22Rv1 (cell line): Measurements from ENCODE around the gene ACD.

Source experiments
- H3K27ac ChIP-seq: fragments of 450-650 bp; 2 replicates; pipeline ENCODE4 v1.5.1; 2017
- ZFX ChIP-seq: fragments of 450-650 bp; IDR thresholded peaks from 2 replicates; pipeline ENCODE4 v1.6.1; 2017; ENCODE audit warnings: antibody characterized with exemption, borderline replicate concordance
- TF ChIP-seq, protein P1 (sequence below): fragments of 450-650 bp; IDR thresholded peaks from 2 replicates; pipeline ENCODE4 v1.5.1; 2017; ENCODE audit warnings: mild to moderate bottlenecking

Gene ACD

DNA sequence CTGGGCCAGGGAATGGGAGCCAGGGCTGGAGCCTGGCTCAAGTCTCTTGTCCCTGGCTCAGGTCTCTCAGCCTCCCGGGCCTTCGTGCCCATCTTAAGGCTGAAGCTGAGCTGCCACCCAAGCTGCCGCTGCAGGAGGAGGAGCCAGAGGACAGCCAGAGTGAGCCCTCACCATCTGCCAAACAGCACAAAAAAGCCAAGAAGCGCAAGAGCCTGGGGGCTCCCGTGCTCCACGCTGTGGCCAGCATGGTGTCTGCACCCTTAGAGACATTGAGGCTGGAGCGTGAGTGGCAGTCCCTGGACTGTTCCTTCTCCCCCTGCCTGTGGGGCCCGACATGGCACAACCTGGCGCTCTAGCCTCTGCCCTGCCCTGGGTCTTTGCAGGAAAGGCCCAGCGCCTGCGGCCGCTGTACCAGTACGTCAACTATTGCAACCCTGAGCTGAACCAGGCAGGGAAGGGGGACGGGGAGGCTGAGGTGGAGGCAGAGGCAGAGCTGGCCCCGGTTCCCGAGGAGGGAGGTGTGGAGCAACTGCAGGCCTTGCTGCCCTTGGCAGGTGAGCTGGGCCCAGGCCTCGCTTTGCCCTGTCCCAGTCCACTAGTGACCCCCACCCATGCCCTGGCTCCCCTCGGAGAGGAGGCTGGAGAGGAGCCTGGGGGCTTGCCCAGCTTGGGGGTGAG lies 7.9 kb upstream of the ACD start:
- TF ChIP-seq ZFX = no peak
- TF ChIP-seq, protein P1, sequence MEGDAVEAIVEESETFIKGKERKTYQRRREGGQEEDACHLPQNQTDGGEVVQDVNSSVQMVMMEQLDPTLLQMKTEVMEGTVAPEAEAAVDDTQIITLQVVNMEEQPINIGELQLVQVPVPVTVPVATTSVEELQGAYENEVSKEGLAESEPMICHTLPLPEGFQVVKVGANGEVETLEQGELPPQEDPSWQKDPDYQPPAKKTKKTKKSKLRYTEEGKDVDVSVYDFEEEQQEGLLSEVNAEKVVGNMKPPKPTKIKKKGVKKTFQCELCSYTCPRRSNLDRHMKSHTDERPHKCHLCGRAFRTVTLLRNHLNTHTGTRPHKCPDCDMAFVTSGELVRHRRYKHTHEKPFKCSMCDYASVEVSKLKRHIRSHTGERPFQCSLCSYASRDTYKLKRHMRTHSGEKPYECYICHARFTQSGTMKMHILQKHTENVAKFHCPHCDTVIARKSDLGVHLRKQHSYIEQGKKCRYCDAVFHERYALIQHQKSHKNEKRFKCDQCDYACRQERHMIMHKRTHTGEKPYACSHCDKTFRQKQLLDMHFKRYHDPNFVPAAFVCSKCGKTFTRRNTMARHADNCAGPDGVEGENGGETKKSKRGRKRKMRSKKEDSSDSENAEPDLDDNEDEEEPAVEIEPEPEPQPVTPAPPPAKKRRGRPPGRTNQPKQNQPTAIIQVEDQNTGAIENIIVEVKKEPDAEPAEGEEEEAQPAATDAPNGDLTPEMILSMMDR = peak; percentile 78
- H3K27ac ChIP-seq = peak overlapping the region; percentile 80

GRCh38 chr16:67667453-67667816 lies 7.4 kb upstream of the ACD start:
- no peak for TF ChIP-seq ZFX
- TF ChIP-seq, protein P1 = no peak
- peak overlapping the region; percentile 80 for H3K27ac ChIP-seq

- no peak for TF ChIP-seq ZFX
- TF ChIP-seq, protein P1 = no peak
- H3K27ac ChIP-seq = peak within 1 kb of the TSS; percentile 80
Observed at GRCh38 chr16:67666559-67667452, 6.7 kb upstream of the ACD start, which contains the start of the genes C16orf86 and ENKD1. TSS of gene C16orf86 (plus strand) at chr16:67666814. CDS start at chr16:67666971, 157 bp downstream. TSS of gene ENKD1 (minus strand) at chr16:67666750. CDS start at chr16:67666442, 308 bp downstream.

- TF ChIP-seq ZFX = no peak
- TF ChIP-seq, protein P1 = no peak
- peak overlapping the region; percentile 80 for H3K27ac ChIP-seq
Observed at GRCh38 chr16:67666032-67666551, 6.0 kb upstream of the ACD start.

- TF ChIP-seq ZFX = no peak
- TF ChIP-seq, protein P1 = no peak
- peak overlapping the region; percentile 80 for H3K27ac ChIP-seq
Observed at GRCh38 chr16:67665598-67665997, 5.5 kb upstream of the ACD start.

DNA sequence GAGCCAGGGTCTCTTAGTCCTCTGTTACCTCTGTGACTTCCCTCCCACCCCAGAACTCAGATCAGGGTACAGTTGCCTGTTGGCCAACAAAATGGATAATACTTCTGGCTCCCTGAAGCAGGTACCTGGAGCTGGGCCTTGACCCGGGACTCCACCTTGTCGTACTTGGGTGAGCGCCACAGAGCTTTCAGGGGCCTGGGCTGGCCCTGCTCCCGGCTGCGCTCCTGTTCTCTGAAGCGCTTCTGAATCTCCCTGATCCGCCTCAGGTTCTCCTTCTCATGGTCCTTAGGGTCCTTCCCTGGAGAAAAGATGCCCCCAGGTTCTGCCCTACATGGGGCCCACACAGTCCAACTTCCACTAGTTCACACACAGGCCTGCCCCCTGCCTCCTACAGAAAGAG lies 4.8 kb upstream of the ACD start:
- H3K27ac ChIP-seq = 0 out of 2 replicates have a peak overlapping the region, but pooled peaks have one; percentile 18
- TF ChIP-seq, protein P1 = no peak
- no peak for TF ChIP-seq ZFX
